IMR-90 (cell line): ENCODE measurements around the gene EIF4G3.

Source experiments
- BHLHE40 ChIP-seq: fragments of 150-350 bp; IDR thresholded peaks from 2 replicates; pipeline ENCODE4 v1.6.1; 2016; ENCODE audit warnings: mild to moderate bottlenecking, low read depth, low read length
- CEBPB ChIP-seq: IDR thresholded peaks from 2 replicates; pipeline ENCODE4 v1.6.1; 2012; ENCODE audit warnings: low read depth, low read length, improper control_type of control experiment
- FOS ChIP-seq: fragments of 150-350 bp; IDR thresholded peaks from 2 replicates; pipeline ENCODE4 v1.6.1; 2016; ENCODE audit warnings: low read depth, low read length
- MXI1 ChIP-seq: IDR thresholded peaks from 2 replicates; pipeline ENCODE4 v1.6.1; 2012; ENCODE audit warnings: low read depth, mild to moderate bottlenecking, low read length, moderate library complexity, borderline replicate concordance
- POLR2A ChIP-seq: IDR thresholded peaks from 2 replicates; pipeline ENCODE4 v1.6.1; 2012; ENCODE audit warnings: mild to moderate bottlenecking, low read depth, low read length
- RAD21 ChIP-seq: IDR thresholded peaks from 2 replicates; pipeline ENCODE4 v1.6.1; 2012; ENCODE audit warnings: low read length, improper control_type of control experiment
- RCOR1 ChIP-seq: IDR thresholded peaks from 2 replicates; pipeline ENCODE4 v1.6.1; 2012; ENCODE audit warnings: mild to moderate bottlenecking, low read length, improper control_type of control experiment; ENCODE audit not compliant: insufficient replicate concordance
- RFX5 ChIP-seq: IDR thresholded peaks from 2 replicates; pipeline ENCODE4 v1.8.0; 2012; ENCODE audit warnings: low read depth, mild to moderate bottlenecking, low read length, moderate library complexity
- SMC3 ChIP-seq: fragments of 150-350 bp; IDR thresholded peaks from 2 replicates; pipeline ENCODE4 v1.6.1; 2016; ENCODE audit warnings: low read depth, mild to moderate bottlenecking, antibody characterized with exemption, low read length, moderate library complexity
- TF ChIP-seq, protein P1 (sequence below): conservative IDR thresholded peaks from 2 replicates; pipeline ENCODE4 v1.5.1; 2012; ENCODE audit warnings: mild to moderate bottlenecking, low read depth, low read length, improper control_type of control experiment

DNA sequence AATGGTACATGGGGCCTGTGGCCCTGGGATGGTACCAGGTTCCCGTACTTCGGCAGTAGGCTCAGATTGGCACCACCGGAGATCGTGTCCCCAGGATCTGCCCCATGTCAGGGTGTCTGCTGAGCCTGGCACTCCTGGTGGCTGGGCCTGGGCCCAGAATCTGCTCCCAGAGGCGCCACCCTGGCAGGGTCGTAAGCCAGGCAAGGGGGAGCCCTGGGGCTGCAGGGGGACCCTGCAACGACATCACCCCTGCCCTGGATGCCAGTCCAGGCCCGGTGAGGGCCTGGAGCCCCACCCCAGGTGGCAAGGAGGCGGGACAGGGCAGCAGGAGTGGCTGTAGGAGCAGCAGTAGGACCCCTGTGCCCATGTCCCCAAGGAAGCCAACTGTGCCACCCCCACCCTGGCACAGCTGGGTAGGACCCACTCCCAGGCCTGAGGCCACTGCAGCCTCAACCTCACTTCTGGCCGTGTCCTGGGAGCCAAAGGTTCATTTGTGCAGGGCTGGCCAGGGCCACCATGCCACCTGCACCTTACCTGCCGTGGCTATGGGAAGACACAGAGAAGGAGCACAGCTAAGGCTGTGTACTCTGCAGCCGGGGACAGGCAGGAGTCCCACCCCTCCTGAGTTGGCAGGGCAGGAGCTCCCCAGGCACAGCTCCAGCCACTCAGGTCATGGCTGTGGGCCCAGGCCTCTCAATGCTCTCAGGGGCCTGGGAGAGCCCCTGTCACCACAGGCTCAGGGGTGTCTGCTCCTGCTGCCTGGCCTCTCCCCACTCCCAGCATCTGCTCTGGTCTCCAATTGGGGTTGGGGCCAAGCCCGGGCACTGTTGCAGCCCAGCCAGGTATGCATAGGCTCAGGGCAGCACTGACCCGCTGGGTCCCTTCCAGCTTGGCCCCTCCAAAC lies 141.7 kb downstream of the EIF4G3 start:
- TF ChIP-seq RCOR1 (no peak), BHLHE40 (no peak), CEBPB (no peak), RAD21 (no peak), RFX5 (no peak), POLR2A (no peak), MXI1 (no peak), FOS (no peak), SMC3 (no peak)
- TF ChIP-seq, protein P1, sequence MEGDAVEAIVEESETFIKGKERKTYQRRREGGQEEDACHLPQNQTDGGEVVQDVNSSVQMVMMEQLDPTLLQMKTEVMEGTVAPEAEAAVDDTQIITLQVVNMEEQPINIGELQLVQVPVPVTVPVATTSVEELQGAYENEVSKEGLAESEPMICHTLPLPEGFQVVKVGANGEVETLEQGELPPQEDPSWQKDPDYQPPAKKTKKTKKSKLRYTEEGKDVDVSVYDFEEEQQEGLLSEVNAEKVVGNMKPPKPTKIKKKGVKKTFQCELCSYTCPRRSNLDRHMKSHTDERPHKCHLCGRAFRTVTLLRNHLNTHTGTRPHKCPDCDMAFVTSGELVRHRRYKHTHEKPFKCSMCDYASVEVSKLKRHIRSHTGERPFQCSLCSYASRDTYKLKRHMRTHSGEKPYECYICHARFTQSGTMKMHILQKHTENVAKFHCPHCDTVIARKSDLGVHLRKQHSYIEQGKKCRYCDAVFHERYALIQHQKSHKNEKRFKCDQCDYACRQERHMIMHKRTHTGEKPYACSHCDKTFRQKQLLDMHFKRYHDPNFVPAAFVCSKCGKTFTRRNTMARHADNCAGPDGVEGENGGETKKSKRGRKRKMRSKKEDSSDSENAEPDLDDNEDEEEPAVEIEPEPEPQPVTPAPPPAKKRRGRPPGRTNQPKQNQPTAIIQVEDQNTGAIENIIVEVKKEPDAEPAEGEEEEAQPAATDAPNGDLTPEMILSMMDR, result no peak
